ENCODE results near the gene CDK14.

DNA sequence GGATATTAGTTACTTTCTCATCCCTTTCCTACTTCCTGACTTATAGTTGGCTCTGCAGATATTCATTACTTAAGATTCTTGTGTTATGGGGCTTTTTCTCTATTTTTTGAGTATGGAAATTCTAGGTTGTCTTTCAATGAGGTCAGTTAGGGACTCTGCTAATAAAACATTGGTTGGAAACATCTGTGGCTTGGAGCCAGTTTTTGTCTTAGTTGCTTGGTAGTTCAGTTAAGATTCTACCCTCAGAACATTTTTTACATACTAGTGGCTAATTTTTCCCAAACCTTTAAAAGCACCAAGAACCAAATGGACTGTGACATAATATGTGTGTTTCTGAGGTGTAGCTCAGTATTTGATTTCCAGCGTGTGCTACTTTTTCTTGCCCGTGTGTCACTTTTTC is 362.5 kb downstream of the CDK14 start:
- TF ChIP-seq, protein P1, sequence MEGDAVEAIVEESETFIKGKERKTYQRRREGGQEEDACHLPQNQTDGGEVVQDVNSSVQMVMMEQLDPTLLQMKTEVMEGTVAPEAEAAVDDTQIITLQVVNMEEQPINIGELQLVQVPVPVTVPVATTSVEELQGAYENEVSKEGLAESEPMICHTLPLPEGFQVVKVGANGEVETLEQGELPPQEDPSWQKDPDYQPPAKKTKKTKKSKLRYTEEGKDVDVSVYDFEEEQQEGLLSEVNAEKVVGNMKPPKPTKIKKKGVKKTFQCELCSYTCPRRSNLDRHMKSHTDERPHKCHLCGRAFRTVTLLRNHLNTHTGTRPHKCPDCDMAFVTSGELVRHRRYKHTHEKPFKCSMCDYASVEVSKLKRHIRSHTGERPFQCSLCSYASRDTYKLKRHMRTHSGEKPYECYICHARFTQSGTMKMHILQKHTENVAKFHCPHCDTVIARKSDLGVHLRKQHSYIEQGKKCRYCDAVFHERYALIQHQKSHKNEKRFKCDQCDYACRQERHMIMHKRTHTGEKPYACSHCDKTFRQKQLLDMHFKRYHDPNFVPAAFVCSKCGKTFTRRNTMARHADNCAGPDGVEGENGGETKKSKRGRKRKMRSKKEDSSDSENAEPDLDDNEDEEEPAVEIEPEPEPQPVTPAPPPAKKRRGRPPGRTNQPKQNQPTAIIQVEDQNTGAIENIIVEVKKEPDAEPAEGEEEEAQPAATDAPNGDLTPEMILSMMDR (conservative IDR thresholded peaks at IDR 0.05 in 1 of 2, IDR thresholded peaks at IDR 0.05 in 1 of 2; ENCODE audit: low read depth in 1 of 2, low read length in 2 of 2), result no peak
- no peak for TF ChIP-seq EZH2 (IDR thresholded peaks at IDR 0.05; ENCODE audit: low read length, missing control alignments)

All from fibroblast of lung (primary cell).